HG03521 (cell line): Measurements from ENCODE around the gene PEG3.

Experiments used
- ATAC-seq: cut with Tn5 transposase; IDR thresholded peaks from one replicate; pipeline ENCODE4 v1.9.1; 2021; ENCODE audit warnings: mild to moderate bottlenecking, moderate library complexity; ENCODE audit not compliant: unreplicated experiment

PEG3 gene

GRCh38 chr19:56811480-56811879 is 29.0 kb downstream of the PEG3 start:
- ATAC-seq = no peak

GRCh38 chr19:56810260-56810659 is 30.3 kb downstream of the PEG3 start:
- ATAC-seq = no peak

- ATAC-seq = no peak
These were observed 31.7 kb downstream of the PEG3 start for GRCh38 chr19:56808717-56809392.

GRCh38 chr19:56806639-56807038 is 33.9 kb downstream of the PEG3 start:
- no peak for ATAC-seq
